ENCODE measurements around the gene EHF.

GRCh38 chr11:34640924-34641275, 20.0 kb downstream of the EHF start:
- TF ChIP-seq, protein P1, sequence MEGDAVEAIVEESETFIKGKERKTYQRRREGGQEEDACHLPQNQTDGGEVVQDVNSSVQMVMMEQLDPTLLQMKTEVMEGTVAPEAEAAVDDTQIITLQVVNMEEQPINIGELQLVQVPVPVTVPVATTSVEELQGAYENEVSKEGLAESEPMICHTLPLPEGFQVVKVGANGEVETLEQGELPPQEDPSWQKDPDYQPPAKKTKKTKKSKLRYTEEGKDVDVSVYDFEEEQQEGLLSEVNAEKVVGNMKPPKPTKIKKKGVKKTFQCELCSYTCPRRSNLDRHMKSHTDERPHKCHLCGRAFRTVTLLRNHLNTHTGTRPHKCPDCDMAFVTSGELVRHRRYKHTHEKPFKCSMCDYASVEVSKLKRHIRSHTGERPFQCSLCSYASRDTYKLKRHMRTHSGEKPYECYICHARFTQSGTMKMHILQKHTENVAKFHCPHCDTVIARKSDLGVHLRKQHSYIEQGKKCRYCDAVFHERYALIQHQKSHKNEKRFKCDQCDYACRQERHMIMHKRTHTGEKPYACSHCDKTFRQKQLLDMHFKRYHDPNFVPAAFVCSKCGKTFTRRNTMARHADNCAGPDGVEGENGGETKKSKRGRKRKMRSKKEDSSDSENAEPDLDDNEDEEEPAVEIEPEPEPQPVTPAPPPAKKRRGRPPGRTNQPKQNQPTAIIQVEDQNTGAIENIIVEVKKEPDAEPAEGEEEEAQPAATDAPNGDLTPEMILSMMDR (IDR thresholded peaks at IDR 0.05): no peak
- TF ChIP-seq POLR2A (IDR thresholded peaks at IDR 0.05): no peak
